H1 (cell line): ENCODE measurements around the gene PATJ. TPM values are rescaled to one million over a fixed set of nuclear protein-coding genes. Genes with fewer than 3 reads are reported as not detected.
"Not testable (repeated sequence)": the region's sequence is repeated elsewhere in the genome, so short reads cannot be mapped to it uniquely, and the experiment has no call there.

Experiments
- CTCF ChIA-PET: fragments of 300-600 bp; sonication (Branson Sonifier 250); formaldehyde crosslinking; loops from one replicate; lab custom pipeline; 2021; ENCODE audit not compliant: partially characterized antibody; lab: Charles Lee
- POLR2A ChIA-PET: fragments of 300-600 bp; sonication (Branson Sonifier 250); formaldehyde crosslinking; loops from one replicate; lab custom pipeline; 2021; ENCODE audit warnings: inconsistent platforms; ENCODE audit not compliant: partially characterized antibody; lab: Charles Lee
- DNase-seq, 2 experiments: peaks; one replicate each; pipeline versions ENCODE4 v3.0.0 to v3.0.0-alpha.2; 2010 to 2022; ENCODE audit warnings: low spot score in 2 of 2, low read depth in 1 of 2, mixed read lengths in 1 of 2
- FAIRE-seq: peaks from 2 replicates; lab custom pipeline; 2011; peaks lifted over from hg19 to GRCh38; lab: Jason Lieb, UNC
- H2AFZ ChIP-seq: 2 replicates; pipeline ENCODE4 v1.8.1; 2012; ENCODE audit warnings: low read length, inconsistent platforms
- H2AK5ac ChIP-seq: 2 replicates; pipeline ENCODE4 v1.6.1; 2013; ENCODE audit warnings: low read depth, low read length
- H2BK120ac ChIP-seq: replicated peaks from 2 replicates; pipeline ENCODE3; 2013; ENCODE audit warnings: low read depth, low read length, inconsistent platforms
- H2BK12ac ChIP-seq: 2 replicates; pipeline ENCODE4 v1.6.1; 2013; ENCODE audit warnings: low read depth, low read length
- H2BK15ac ChIP-seq: 2 replicates; pipeline ENCODE4 v1.6.1; 2013; ENCODE audit warnings: low read length
- H2BK20ac ChIP-seq: 2 replicates; pipeline ENCODE4 v1.6.1; 2013; ENCODE audit warnings: low read length
- H2BK5ac ChIP-seq: 2 replicates; pipeline ENCODE4 v1.6.1; 2013; ENCODE audit warnings: low read depth, low read length
- H3K14ac ChIP-seq: 2 replicates; pipeline ENCODE4 v1.6.1; 2013; ENCODE audit warnings: inconsistent platforms; ENCODE audit not compliant: insufficient read length
- H3K18ac ChIP-seq: 2 replicates; pipeline ENCODE4 v1.6.1; 2013; ENCODE audit warnings: low read length; ENCODE audit errors: extremely low read depth
- H3K23ac ChIP-seq: 2 replicates; pipeline ENCODE4 v1.6.1; 2013; ENCODE audit warnings: inconsistent platforms; ENCODE audit not compliant: insufficient read length
- H3K23me2 ChIP-seq: 2 replicates; pipeline ENCODE4 v1.6.1; 2013; ENCODE audit warnings: low read depth, low read length
- H3K27ac ChIP-seq: 2 replicates; pipeline ENCODE4 v1.6.1; 2011; ENCODE audit warnings: low read depth, low read length, inconsistent platforms
- H3K27me3 ChIP-seq, 4 experiments: replicated peaks in 1 of 4; 1 replicate in 1 of 4; 2 replicates in 3 of 4; pipeline versions ENCODE4 v1.6.1 to v1.8.1; 2011 to 2013; ENCODE audit warnings: low read length in 3 of 4, mild to moderate bottlenecking in 3 of 4, inconsistent platforms in 2 of 4, mixed read lengths in 2 of 4, moderate library complexity in 1 of 4; ENCODE audit not compliant: control insufficient read depth in 3 of 4, insufficient read depth in 3 of 4; ENCODE audit errors: extremely low read depth in 1 of 4
- H3K36me3 ChIP-seq, 4 experiments: 2 replicates each; pipeline versions ENCODE4 v1.6.1 to v1.8.1; 2011 to 2013; ENCODE audit warnings: mild to moderate bottlenecking in 4 of 4, low read length in 3 of 4, moderate library complexity in 2 of 4, control low read depth in 1 of 4, inconsistent platforms in 1 of 4; ENCODE audit not compliant: insufficient read depth in 4 of 4, control insufficient read depth in 2 of 4
- H3K4ac ChIP-seq: replicated peaks from 2 replicates; pipeline ENCODE3; 2013; ENCODE audit warnings: low read length, low read depth, mixed read lengths, inconsistent platforms; ENCODE audit not compliant: insufficient read length
- H3K4me1 ChIP-seq, 4 experiments: replicated peaks in 1 of 4; 1 replicate in 1 of 4; 2 replicates in 3 of 4; pipeline versions ENCODE4 v1.6.1 to v1.8.1; 2011 to 2013; ENCODE audit warnings: low read length in 3 of 4, inconsistent platforms in 2 of 4, mixed read lengths in 1 of 4; ENCODE audit not compliant: insufficient read depth in 4 of 4, control insufficient read depth in 3 of 4
- H3K4me2 ChIP-seq, 2 experiments: 2 replicates each; pipeline versions ENCODE4 v1.6.1 to v1.8.1; 2011 to 2013; ENCODE audit warnings: low read depth in 2 of 2, low read length in 2 of 2, control low read depth in 1 of 2, inconsistent platforms in 1 of 2, mild to moderate bottlenecking in 1 of 2; ENCODE audit not compliant: insufficient read depth in 1 of 2
- H3K4me3 ChIP-seq, 4 experiments: fragments of 200-600, 300-600 bp in 1 of 4; sonication (generic), shearing (Covaris generic), sonication (Bioruptor Twin) in 1 of 4; 2 replicates each; pipeline versions ENCODE4 v1.5.1 to v1.8.1; 2011 to 2016; ENCODE audit warnings: low read length in 4 of 4, low read depth in 3 of 4, control low read depth in 2 of 4, inconsistent platforms in 2 of 4, mild to moderate bottlenecking in 2 of 4, mixed read lengths in 1 of 4, moderate library complexity in 1 of 4; ENCODE audit not compliant: insufficient read depth in 2 of 4; ENCODE audit errors: extremely low read depth in 1 of 4
- H3K56ac ChIP-seq: replicated peaks from 2 replicates; pipeline ENCODE3; 2013; ENCODE audit warnings: low read depth, mild to moderate bottlenecking, mixed read lengths, low read length, inconsistent platforms; ENCODE audit not compliant: insufficient read length
- H3K79me1 ChIP-seq: 2 replicates; pipeline ENCODE4 v1.6.1; 2013; ENCODE audit warnings: low read depth, low read length, control low read depth
- H3K79me2 ChIP-seq, 2 experiments: 2 replicates each; pipeline versions ENCODE4 v1.6.1 to v1.8.1; 2012 to 2013; ENCODE audit warnings: low read length in 2 of 2, mild to moderate bottlenecking in 2 of 2, inconsistent platforms in 1 of 2; ENCODE audit not compliant: insufficient read depth in 2 of 2, control insufficient read depth in 1 of 2
- H3K9ac ChIP-seq, 4 experiments: replicated peaks in 1 of 4; 1 replicate in 1 of 4; 2 replicates in 3 of 4; pipeline versions ENCODE4 v1.6.1 to v1.8.1; 2011 to 2013; ENCODE audit warnings: low read depth in 3 of 4, low read length in 3 of 4, control low read depth in 2 of 4, mild to moderate bottlenecking in 2 of 4, moderate library complexity in 2 of 4, inconsistent platforms in 1 of 4; ENCODE audit errors: extremely low read depth in 1 of 4
- H3K9me3 ChIP-seq, 2 experiments: 2 replicates each; pipeline versions ENCODE4 v1.6.1 to v1.8.1; 2012 to 2013; ENCODE audit warnings: mild to moderate bottlenecking in 2 of 2, moderate library complexity in 2 of 2, control low read depth in 1 of 2, inconsistent platforms in 1 of 2, low read depth in 1 of 2, low read length in 1 of 2, mixed read lengths in 1 of 2; ENCODE audit not compliant: insufficient read depth in 2 of 2
- H4K20me1 ChIP-seq, 2 experiments: replicated peaks in 1 of 2; 2 replicates each; pipeline versions ENCODE3 to v1.8.1; 2011 to 2013; ENCODE audit warnings: inconsistent platforms in 2 of 2, low read length in 2 of 2, mild to moderate bottlenecking in 1 of 2; ENCODE audit not compliant: insufficient read depth in 2 of 2, control insufficient read depth in 1 of 2
- H4K5ac ChIP-seq: 2 replicates; pipeline ENCODE4 v1.6.1; 2013; ENCODE audit warnings: low read length, low read depth, mixed read lengths, inconsistent platforms; ENCODE audit not compliant: insufficient read length
- H4K8ac ChIP-seq: 2 replicates; pipeline ENCODE4 v1.8.0; 2013; ENCODE audit warnings: mild to moderate bottlenecking, moderate library complexity, low read length, inconsistent platforms; ENCODE audit not compliant: insufficient read depth; ENCODE audit errors: extremely low read depth
- H4K91ac ChIP-seq: replicated peaks from 2 replicates; pipeline ENCODE3; 2013; ENCODE audit warnings: low read length, mixed read lengths, inconsistent platforms; ENCODE audit not compliant: insufficient read length
- polyA plus RNA-seq, 7 experiments: library from polyadenylated mRNA; depleted of rRNA in 3 of 7; stranded (reverse) in 5 of 7; unstranded in 2 of 7; fragments of >200 nt in 5 of 7; fragments of 200-250 nt in 2 of 7; gene quantifications; 1 replicate in 5 of 7; 2 replicates in 1 of 7; 4 replicates in 1 of 7; pipeline versions ENCODE4 v1.2.1 to v1.2.3, GENCODE V29; 2011 to 2013; ENCODE audit warnings: missing spikeins in 2 of 7, mixed read lengths in 2 of 7
- total RNA-seq: library from RNA; stranded (reverse); fragmentation: NEBNext Ultra II Directional; extraction: Animal tissue kit (Norgen Biotek cat#: 25700); gene quantifications from 2 replicates; pipeline ENCODE4 v1.2.1, GENCODE V29; 2021

The PATJ gene
- total and polyA plus RNA-seq, 2 of the 8 experiments (the other 6 are each of a cell fraction or from before 2014, with no cell fraction given): 8.2 to 55.6 TPM

GRCh38 chr1:61890435-61890834 is 148.2 kb downstream of the PATJ start:
- H2BK20ac ChIP-seq, H3K79me1 ChIP-seq, H3K4me2 ChIP-seq, H4K8ac ChIP-seq, H4K91ac ChIP-seq, CTCF ChIA-PET, H3K56ac ChIP-seq, FAIRE-seq, H3K23me2 ChIP-seq, H2BK15ac ChIP-seq, H2AK5ac ChIP-seq, H4K20me1 ChIP-seq, H3K27me3 ChIP-seq, H3K4ac ChIP-seq, H3K18ac ChIP-seq, H3K14ac ChIP-seq, H4K5ac ChIP-seq, H3K36me3 ChIP-seq, H3K79me2 ChIP-seq, H3K9ac ChIP-seq, H2BK12ac ChIP-seq, H2BK5ac ChIP-seq, H3K4me1 ChIP-seq, H2AFZ ChIP-seq, H3K4me3 ChIP-seq, POLR2A ChIA-PET, DNase-seq, H3K23ac ChIP-seq, H3K9me3 ChIP-seq, H3K27ac ChIP-seq, H2BK120ac ChIP-seq: not testable (repeated sequence)
